H1 (cell line): ENCODE data around the gene SCNN1B. TPM values are rescaled to one million over a fixed set of nuclear protein-coding genes. Genes with fewer than 3 reads are reported as not detected.

Experiments
- BACH1 ChIP-seq: IDR thresholded peaks from 2 replicates; pipeline ENCODE4 v1.6.1; 2012; ENCODE audit warnings: low read length, improper control_type of control experiment
- BCL11A ChIP-seq, 2 experiments: IDR thresholded peaks; one replicate each; pipeline ENCODE4 v1.6.1; 2011; ENCODE audit warnings: low read depth in 2 of 2, low read length in 2 of 2, mild to moderate bottlenecking in 2 of 2
- HDAC2 ChIP-seq, 2 experiments: fragments of 300-600 bp in 1 of 2; sonication (generic) in 1 of 2; IDR thresholded peaks; 2 replicates each; pipeline ENCODE4 v1.6.1; 2011 to 2012; ENCODE audit warnings: low read depth in 2 of 2, low read length in 2 of 2, mild to moderate bottlenecking in 2 of 2, moderate library complexity in 2 of 2, borderline replicate concordance in 1 of 2, inconsistent platforms in 1 of 2
- POLR2A ChIP-seq, 2 experiments: IDR thresholded peaks; 1 replicate in 1 of 2; 2 replicates in 1 of 2; pipeline ENCODE4 v1.6.1; 2011; ENCODE audit warnings: low read depth in 2 of 2, low read length in 2 of 2, mild to moderate bottlenecking in 2 of 2; ENCODE audit errors: control extremely low read depth in 1 of 2
- ZNF274 ChIP-seq: IDR thresholded peaks from 2 replicates; pipeline ENCODE4 v1.7.0; 2012; ENCODE audit warnings: low read length, borderline replicate concordance; ENCODE audit errors: extremely low read depth
- polyA plus RNA-seq, 7 experiments: library from polyadenylated mRNA; depleted of rRNA in 3 of 7; stranded (reverse) in 5 of 7; unstranded in 2 of 7; fragments of >200 nt in 5 of 7; fragments of 200-250 nt in 2 of 7; gene quantifications; 1 replicate in 5 of 7; 2 replicates in 1 of 7; 4 replicates in 1 of 7; pipeline versions ENCODE4 v1.2.1 to v1.2.3, GENCODE V29; 2011 to 2013; ENCODE audit warnings: missing spikeins in 2 of 7, mixed read lengths in 2 of 7
- total RNA-seq: library from RNA; stranded (reverse); fragmentation: NEBNext Ultra II Directional; extraction: Animal tissue kit (Norgen Biotek cat#: 25700); gene quantifications from 2 replicates; pipeline ENCODE4 v1.2.1, GENCODE V29; 2021

Gene SCNN1B
- total and polyA plus RNA-seq, 2 of the 8 experiments (the other 6 are each of a cell fraction or from before 2014, with no cell fraction given) = 0.20 to 0.95 TPM

DNA sequence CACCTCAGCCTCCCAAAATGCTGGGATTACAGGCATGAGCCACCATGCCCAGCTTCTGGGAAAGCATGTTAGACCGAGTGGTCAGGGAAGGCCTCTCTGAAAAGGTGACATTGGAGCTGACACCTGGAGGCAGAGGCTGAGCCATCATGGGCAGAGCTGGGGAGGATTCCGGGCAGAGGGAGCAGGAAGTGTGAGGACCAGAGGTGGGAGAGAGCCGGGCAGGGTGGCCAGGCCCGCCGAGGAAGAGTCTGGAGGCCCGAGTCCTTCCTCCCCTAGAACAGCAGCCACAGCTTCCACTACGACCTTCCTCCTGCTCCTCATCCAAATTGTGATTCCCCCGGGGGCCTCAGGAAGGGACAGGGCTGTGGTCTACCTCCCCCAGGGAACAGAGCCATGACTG, 76.2 kb downstream of the SCNN1B start (continued):
- TF ChIP-seq BCL11A (IDR thresholded peaks at IDR 0.05; ENCODE audit: low read depth in 2 of 2, low read length in 2 of 2) = no peak
- no peak for TF ChIP-seq HDAC2 (IDR thresholded peaks at IDR 0.05; ENCODE audit: borderline replicate concordance in 1 of 2, low read depth in 2 of 2, low read length in 2 of 2)
- no peak for TF ChIP-seq POLR2A (IDR thresholded peaks at IDR 0.05; ENCODE audit: control extremely low read depth in 1 of 2, low read depth in 2 of 2, low read length in 2 of 2)
- TF ChIP-seq BACH1 = no peak
- TF ChIP-seq ZNF274 = no peak
